GM18520 (cell line): ENCODE measurements around the gene COLEC11.

Experiments used
- ATAC-seq: cut with Tn5 transposase; IDR thresholded peaks from one replicate; pipeline ENCODE4 v1.9.1; 2021; ENCODE audit not compliant: unreplicated experiment

COLEC11 gene

GRCh38 chr2:3670376-3670775 is 75.5 kb downstream of the COLEC11 start:
- no peak for ATAC-seq

- ATAC-seq = no peak
These were observed 76.0 kb downstream of the COLEC11 start for GRCh38 chr2:3670941-3671340.

DNA sequence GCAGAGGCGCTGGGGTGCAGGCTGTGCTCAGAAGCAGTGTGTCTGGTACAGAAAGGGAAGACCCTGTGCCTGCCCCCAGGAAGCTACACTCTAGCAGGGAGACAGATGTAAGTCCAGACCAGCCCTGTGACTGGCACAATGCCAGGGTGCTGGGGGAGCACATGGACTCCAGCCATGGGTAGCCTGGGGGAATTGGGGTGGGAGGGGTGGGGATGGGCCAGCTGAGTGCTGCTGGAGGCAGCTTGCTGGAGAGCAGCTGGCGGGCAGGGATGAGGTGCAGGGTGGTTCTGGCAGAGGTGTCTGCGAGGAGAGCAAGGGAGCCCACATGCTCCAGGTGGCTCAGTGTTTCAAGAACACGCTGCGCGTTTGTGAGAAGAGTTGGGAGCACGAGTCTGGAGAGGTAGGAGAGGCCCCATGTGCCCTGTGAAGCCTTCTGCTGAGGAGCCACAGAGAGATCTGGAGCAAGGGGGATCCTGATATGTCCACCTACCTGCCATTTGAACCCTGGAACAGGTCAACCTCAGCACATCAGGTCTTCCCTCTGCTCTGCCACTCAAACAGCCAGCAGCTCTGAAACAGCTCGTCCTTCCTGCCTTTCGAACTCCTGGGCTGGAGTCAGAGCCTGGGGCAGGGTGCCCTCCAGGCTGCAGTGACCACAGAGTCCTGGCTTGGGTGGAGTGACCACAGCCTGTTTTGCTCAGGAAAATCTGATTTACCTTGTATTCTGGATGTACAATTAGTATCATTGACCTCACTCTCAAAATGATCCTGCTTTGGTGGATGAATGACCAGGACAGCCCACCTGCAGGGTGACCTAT is 78.2 kb downstream of the COLEC11 start:
- no peak for ATAC-seq

DNA sequence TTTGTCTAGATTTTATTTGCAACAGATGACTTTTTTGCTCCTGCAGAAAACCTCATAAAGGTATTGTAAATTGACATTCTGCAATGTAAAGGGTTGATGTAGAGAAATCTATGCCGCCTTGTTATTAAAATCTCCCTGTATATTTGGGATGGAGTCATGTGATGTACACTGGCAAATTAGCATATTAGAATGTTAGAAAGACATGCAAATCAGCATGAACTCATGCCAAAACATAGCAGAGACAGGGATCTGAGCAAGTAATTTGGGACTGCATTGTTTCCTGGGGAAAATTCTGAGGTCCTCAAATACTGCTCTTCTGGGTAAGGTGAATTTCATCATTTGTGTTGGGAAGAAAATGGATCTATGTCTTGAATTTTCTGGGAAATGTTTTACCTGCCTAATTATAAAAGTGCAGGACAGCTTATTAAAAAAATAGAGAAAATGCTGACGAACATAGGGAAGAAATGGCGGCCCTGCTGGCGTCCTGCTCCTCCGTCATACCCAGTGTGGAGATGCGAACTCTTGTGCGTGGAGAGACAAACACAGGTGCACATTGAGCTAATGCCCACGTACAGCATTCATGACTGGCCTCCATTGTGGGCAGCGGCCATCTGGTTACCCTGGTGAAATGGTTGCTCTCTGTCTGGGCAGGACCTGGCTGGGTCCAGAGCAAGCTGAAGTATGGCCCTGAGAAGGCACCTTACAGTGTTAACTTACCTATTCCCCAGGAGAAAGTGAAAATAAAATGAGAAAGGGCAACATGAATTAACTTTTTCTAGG is 79.3 kb downstream of the COLEC11 start:
- ATAC-seq = no peak

- ATAC-seq = no peak
These were observed 80.8 kb downstream of the COLEC11 start for GRCh38 chr2:3675687-3676086.

- ATAC-seq = no peak
These were observed 82.5 kb downstream of the COLEC11 start for GRCh38 chr2:3677436-3677835.

GRCh38 chr2:3678212-3678611 is 83.3 kb downstream of the COLEC11 start:
- ATAC-seq = no peak

- ATAC-seq = no peak
These were observed 84.3 kb downstream of the COLEC11 start for GRCh38 chr2:3679180-3679579.

- ATAC-seq = no peak
These were observed 84.9 kb downstream of the COLEC11 start for GRCh38 chr2:3679616-3680393.

GRCh38 chr2:3680548-3681345 is 85.8 kb downstream of the COLEC11 start:
- no peak for ATAC-seq

- no peak for ATAC-seq
These were observed 86.7 kb downstream of the COLEC11 start for GRCh38 chr2:3681625-3682024.

DNA sequence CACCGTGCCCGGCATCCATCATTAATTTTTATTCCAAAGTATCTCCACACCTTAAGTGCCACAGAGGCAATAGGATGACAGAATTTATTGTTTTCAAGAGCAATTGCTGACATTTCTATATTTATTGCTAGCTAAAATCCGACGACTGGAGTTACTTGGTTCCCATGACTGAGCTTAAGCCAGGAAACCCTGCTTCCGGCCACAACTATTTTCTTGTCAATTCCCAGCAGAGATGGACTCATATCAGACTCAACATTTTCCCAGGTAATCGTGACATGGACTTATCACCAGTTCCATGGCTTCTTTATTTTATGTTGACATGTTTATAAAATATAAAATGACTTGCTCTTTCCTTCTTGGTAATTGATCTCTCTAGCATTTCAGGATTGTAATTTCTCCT is 87.9 kb downstream of the COLEC11 start:
- ATAC-seq = no peak

- ATAC-seq = no peak
These were observed 89.0 kb downstream of the COLEC11 start for GRCh38 chr2:3683748-3684454.

- no peak for ATAC-seq
These were observed 95.3 kb downstream of the COLEC11 start for GRCh38 chr2:3689998-3690748.

DNA sequence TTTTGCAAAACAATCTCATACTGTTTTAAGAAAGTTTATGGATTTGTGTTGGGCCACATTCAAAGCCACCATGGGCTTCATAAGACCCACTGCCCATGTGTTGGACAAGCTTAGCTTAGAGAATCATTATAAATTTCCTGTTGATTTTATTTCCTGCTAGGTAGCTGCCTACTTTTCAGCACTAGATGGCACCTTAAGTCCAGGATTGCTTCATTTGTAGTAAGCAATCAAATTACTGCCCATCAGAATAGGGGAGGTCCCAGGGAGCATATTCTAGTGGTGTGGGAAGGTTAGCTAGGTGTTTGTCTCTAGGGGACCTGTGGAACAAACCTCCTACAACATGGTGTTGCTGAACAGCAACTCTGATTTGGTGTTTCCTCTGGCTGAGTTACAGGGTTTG is 97.5 kb downstream of the COLEC11 start:
- ATAC-seq = no peak
